Pancreas (tissue), 10 donors: ENCODE data around the gene SYTL3. TPM values are rescaled to one million over a fixed set of nuclear protein-coding genes. Genes with fewer than 3 reads are reported as not detected.

Experiments
- ATAC-seq, 4 donors: fragments of 200-7000 bp; cut with Tn5 transposase; one replicate each; pipeline versions ENCODE4 v1.8.0 to v1.9.1; 2020; ENCODE audit warnings: mild to moderate bottlenecking in 4 of 4, moderate library complexity in 4 of 4
- DNase-seq, 6 donors: peaks; one replicate each; pipeline ENCODE4 v3.0.0-alpha.2; 2020
- FAIRE-seq: peaks from 2 replicates; lab custom pipeline; 2012; peaks lifted over from hg19 to GRCh38; lab: Jason Lieb, UNC
- H3K27ac ChIP-seq, 4 donors: fragments of 200-600 bp; sonication (generic); 1 replicate in 3 of 4; 2 replicates in 1 of 4; pipeline versions ENCODE4 v1.5.0 to v1.8.0; 2020
- H3K27me3 ChIP-seq, 4 donors: fragments of 200-600 bp; one replicate each; pipeline ENCODE4 v1.8.0; 2021
- H3K36me3 ChIP-seq, 3 donors: fragments of 200-600 bp; sonication (generic) in 1 of 3; one replicate each; pipeline versions ENCODE4 v1.5.0 to v1.8.0; 2020 to 2021
- H3K4me1 ChIP-seq, 3 donors: fragments of 200-600 bp; one replicate each; pipeline ENCODE4 v1.8.0; 2021
- H3K4me3 ChIP-seq, 4 donors: fragments of 200-600 bp; sonication (generic) in 2 of 4; one replicate each; pipeline versions ENCODE4 v1.5.0 to v1.8.0; 2020 to 2021
- H3K9me3 ChIP-seq, 4 donors: fragments of 200-600 bp; one replicate each; pipeline ENCODE4 v1.8.0; 2021
- CTCF ChIP-seq, 4 donors: fragments of 200-600 bp; sonication (generic) in 3 of 4; IDR thresholded peaks; one replicate each; pipeline versions ENCODE4 v1.5.0 to v1.8.0; 2021; ENCODE audit warnings: antibody characterized with exemption in 4 of 4
- WGBS, 2 donors: extraction: QIAGEN DNeasy Blood & Tissue Kit; methylation state at CpG; one replicate each; pipeline ENCODE4 v1.1.7; 2013; 5-methylcytosine and 5-hydroxymethylcytosine counted together
- intact Hi-C, 3 donors: fragments of 100-400 bp; cut with DNase I; formaldehyde crosslinking; loops; one replicate each; pipeline versions ENCODE4 v1.11.1 to v1.14.2; 2022
- polyA plus RNA-seq, 2 donors: library from polyadenylated mRNA; stranded (reverse); fragments of 200-250 nt; gene quantifications; one replicate each; pipeline ENCODE4 v1.2.3, GENCODE V29; 2013
- total RNA-seq, 6 donors: library from RNA; stranded (reverse); fragmentation: NEBNext Ultra II Directional in 4 of 6; extraction: Animal tissue kit (Norgen Biotek cat#: 25700) in 4 of 6; gene quantifications; one replicate each; pipeline versions ENCODE4 v1.2.1 to v1.2.4, GENCODE V29; 2021 to 2023
- donor health status: healthy with polysubstance abuse.
- donor health status: DM: no; HTN: no; CAD: no; lungs with moderate emphysema.
- donor health status: DM: no; HTN: no; CAD: no.
- donor health status: control.
- donor health status: control.
- donor health status: Bipolar disorder and iron deficiency.
- donor health status: DM: yes; HTN: yes; CAD: no.
- donor health status: DM: no; HTN: no; CAD: no.
- donor health status: DM: no; HTN: no; CAD: no.
- donor health status: DM: yes; HTN: yes; CAD: no.

SYTL3 gene
- total and polyA plus RNA-seq, 8 donors: 0.28 to 1.9 (median 0.83) TPM

- peak; percentile 3 to 9 (median 7) for ATAC-seq
- Histone ChIP-seq H3K4me3 (no peak overlapping the region), H3K36me3 (peaks cover 7 to 60% (median 31%) of the 10 kb centered on the region in 3 donors), H3K4me1 (peaks cover 23 to 35% (median 24%) of the 10 kb centered on the region in 3 donors), H3K27me3 (no peaks in the 10 kb centered on the region), H3K9me3 (no peaks in the 10 kb centered on the region), H3K27ac (peak overlapping the region; percentile 80 to 86 (median 83))
- no peak for FAIRE-seq
- DNase-seq: no peak
- intact Hi-C loops: no loop called here
- 45 to 46% methylated on average over 7 of the region's 7 CpGs for WGBS, 2 donors
- no peak for TF ChIP-seq CTCF (IDR thresholded peaks at IDR 0.05)
These were observed 130.5 kb downstream of the SYTL3 start for GRCh38 chr6:158780246-158780884.

GRCh38 chr6:158780988-158781691 lies 131.3 kb downstream of the SYTL3 start:
- intact Hi-C loops: no loop called here
- H3K4me1 ChIP-seq: peaks cover 23 to 35% (median 24%) of the 10 kb centered on the region in 3 donors
- H3K27me3 ChIP-seq: no peaks in the 10 kb centered on the region
- no peak for FAIRE-seq
- peak overlapping the region; percentile 80 to 86 (median 83) for H3K27ac ChIP-seq
- H3K36me3 ChIP-seq: peaks cover 8 to 59% (median 25%) of the 10 kb centered on the region in 3 donors
- DNase-seq: peak; percentile 73 to 91 (median 86)
- no peak for TF ChIP-seq CTCF (IDR thresholded peaks at IDR 0.05)
- WGBS, 2 donors: 16 to 17% methylated on average over 11 of the region's 11 CpGs
- ATAC-seq: peak; percentile 87 to 92 (median 88)
- no peaks in the 10 kb centered on the region for H3K9me3 ChIP-seq
- no peak overlapping the region for H3K4me3 ChIP-seq

GRCh38 chr6:158781692-158782373 lies 132.0 kb downstream of the SYTL3 start:
- Histone ChIP-seq H3K4me1 (peaks cover 23 to 38% (median 25%) of the 10 kb centered on the region in 3 donors), H3K27ac (peak overlapping the region; percentile 80 to 86 (median 83)), H3K9me3 (no peaks in the 10 kb centered on the region), H3K36me3 (peaks cover 8 to 60% (median 24%) of the 10 kb centered on the region in 3 donors), H3K27me3 (no peaks in the 10 kb centered on the region), H3K4me3 (no peak overlapping the region)
- peak in 2 of 6 donors; percentile 60 to 63 for DNase-seq
- peak; percentile 37 to 52 (median 40) for ATAC-seq
- intact Hi-C loops: no loop called here
- no peak for FAIRE-seq
- 50 to 55% methylated on average over 19 of the region's 19 CpGs for WGBS, 2 donors
- no peak for TF ChIP-seq CTCF (IDR thresholded peaks at IDR 0.05)

- DNase-seq: no peak
- TF ChIP-seq CTCF (IDR thresholded peaks at IDR 0.05): no peak
- Histone ChIP-seq H3K27ac (peak overlapping the region; percentile 80 to 86 (median 83)), H3K36me3 (peaks cover 8 to 60% (median 24%) of the 10 kb centered on the region in 3 donors), H3K4me1 (peaks cover 23 to 46% (median 31%) of the 10 kb centered on the region in 3 donors), H3K27me3 (no peaks in the 10 kb centered on the region), H3K9me3 (no peaks in the 10 kb centered on the region), H3K4me3 (no peak overlapping the region)
- no peak for ATAC-seq
- no peak for FAIRE-seq
- 82 to 83% methylated on average over 11 of the region's 11 CpGs for WGBS, 2 donors
- intact Hi-C loops: no loop called here
These were observed 132.7 kb downstream of the SYTL3 start for GRCh38 chr6:158782432-158783166.
